ENCODE results near the gene FAM20C. TPM values are rescaled to one million over a fixed set of nuclear protein-coding genes. Genes with fewer than 3 reads are reported as not detected.

The FAM20C gene
- total RNA-seq, 1 experiment from 2014 or later, result 87.9 TPM

GRCh38 chr7:286266-286665 lies 93.9 kb downstream of the FAM20C start:
- H3K9me2 ChIP-seq (replicated peaks; ENCODE audit: low read length), result no peaks in the 10 kb centered on the region
- TF ChIP-seq CTCF (conservative IDR thresholded peaks at IDR 0.05; ENCODE audit: low read depth, low read length) (no peak), EZH2phosphoT487 (IDR thresholded peaks at IDR 0.05; ENCODE audit: borderline replicate concordance, low read length) (no peak), EZH2 (IDR thresholded peaks at IDR 0.05; ENCODE audit: low read length, unreplicated experiment) (no peak)
- no peaks in the 10 kb centered on the region for H3K36me3 ChIP-seq (ENCODE audit: low read depth, low read length)
- POLR2A ChIA-PET (ENCODE audit: unreplicated experiment), result no interaction called here
- no peaks in the 10 kb centered on the region for H3K79me2 ChIP-seq (ENCODE audit: low read length)
- no peak overlapping the region for H3K27ac ChIP-seq (ENCODE audit: low read length)
- no peak overlapping the region for H3K9ac ChIP-seq (ENCODE audit: low read length)
- ATAC-seq (no peak), DNase-seq (no peak)
- CTCF ChIA-PET, result no interaction called here
- BruUV-seq (replicated peaks), result no TSS peak
- H3K4me1 ChIP-seq (ENCODE audit: insufficient read depth, low read length), result no peaks in the 10 kb centered on the region
- H3K27me3 ChIP-seq (ENCODE audit: low read length), result no peaks in the 10 kb centered on the region
- H2AFZ ChIP-seq (ENCODE audit: low read length), result no peak overlapping the region
- no peak overlapping the region for H3K4me2 ChIP-seq (ENCODE audit: low read length)
- no peaks in the 10 kb centered on the region for H4K20me1 ChIP-seq (ENCODE audit: low read length)
- no peaks in the 10 kb centered on the region for H3F3A ChIP-seq (ENCODE audit: low read length, unreplicated experiment)
- intact Hi-C loops (cut with micrococcal nuclease), result no loop called here
- no peak overlapping the region for H3K4me3 ChIP-seq (ENCODE audit: low read length)
- no peaks in the 10 kb centered on the region for H3K9me3 ChIP-seq (ENCODE audit: low read length)

DNA sequence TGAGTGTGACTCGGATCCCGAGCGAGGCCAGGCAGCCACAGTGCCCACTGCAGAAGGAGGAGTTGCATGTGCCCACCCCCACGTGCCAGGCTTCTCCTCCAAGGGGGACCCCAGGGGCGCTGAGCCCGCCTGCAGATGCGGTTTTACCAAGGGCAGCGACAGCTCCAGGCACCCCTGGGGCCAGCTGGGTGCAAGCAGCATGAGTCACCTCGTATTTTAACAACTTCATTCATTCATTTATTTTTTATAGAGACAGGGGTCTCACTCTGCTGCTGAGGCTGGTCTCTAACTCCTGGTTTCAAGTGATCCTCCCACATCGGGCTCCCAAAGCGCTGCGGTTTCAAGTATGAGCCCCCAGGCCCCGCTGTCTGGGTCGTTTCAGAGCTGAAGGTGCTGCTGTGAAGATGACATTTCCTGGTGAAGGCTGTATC lies 96.3 kb downstream of the FAM20C start:
- Histone ChIP-seq H3K79me2 (ENCODE audit: low read length) (no peaks in the 10 kb centered on the region), H3K9me3 (ENCODE audit: low read length) (no peaks in the 10 kb centered on the region), H3K36me3 (ENCODE audit: low read depth, low read length) (no peaks in the 10 kb centered on the region), H3K4me3 (ENCODE audit: low read length) (no peak overlapping the region), H3K9ac (ENCODE audit: low read length) (no peak overlapping the region), H3K4me2 (ENCODE audit: low read length) (no peak overlapping the region), H3K27ac (ENCODE audit: low read length) (no peak overlapping the region), H3K4me1 (ENCODE audit: insufficient read depth, low read length) (no peaks in the 10 kb centered on the region), H2AFZ (ENCODE audit: low read length) (no peak overlapping the region), H3K9me2 (replicated peaks; ENCODE audit: low read length) (no peaks in the 10 kb centered on the region), H3F3A (ENCODE audit: low read length, unreplicated experiment) (no peaks in the 10 kb centered on the region), H4K20me1 (ENCODE audit: low read length) (no peaks in the 10 kb centered on the region), H3K27me3 (ENCODE audit: low read length) (0 out of 2 replicates have a peak, but pooled peaks cover 3% of the 10 kb centered on the region)
- no peak for ATAC-seq
- POLR2A ChIA-PET (ENCODE audit: unreplicated experiment), result no interaction called here
- BruUV-seq (replicated peaks), result no TSS peak
- no peak for TF ChIP-seq CTCF (conservative IDR thresholded peaks at IDR 0.05; ENCODE audit: low read depth, low read length)
- no peak for TF ChIP-seq EZH2phosphoT487 (IDR thresholded peaks at IDR 0.05; ENCODE audit: borderline replicate concordance, low read length)
- no peak for TF ChIP-seq EZH2 (IDR thresholded peaks at IDR 0.05; ENCODE audit: low read length, unreplicated experiment)
- intact Hi-C loops (cut with micrococcal nuclease), result no loop called here
- DNase-seq, result no peak
- CTCF ChIA-PET, result no interaction called here

- H3K79me2 ChIP-seq (ENCODE audit: low read length), result no peaks in the 10 kb centered on the region
- intact Hi-C loops (cut with micrococcal nuclease), result no loop called here
- no peak for DNase-seq
- H3K36me3 ChIP-seq (ENCODE audit: low read depth, low read length), result no peaks in the 10 kb centered on the region
- H3F3A ChIP-seq (ENCODE audit: low read length, unreplicated experiment), result no peaks in the 10 kb centered on the region
- H2AFZ ChIP-seq (ENCODE audit: low read length), result no peak overlapping the region
- no peaks in the 10 kb centered on the region for H3K9me2 ChIP-seq (replicated peaks; ENCODE audit: low read length)
- no peaks in the 10 kb centered on the region for H4K20me1 ChIP-seq (ENCODE audit: low read length)
- no peak for ATAC-seq
- no peaks in the 10 kb centered on the region for H3K9me3 ChIP-seq (ENCODE audit: low read length)
- ChIA-PET CTCF (no interaction called here), POLR2A (ENCODE audit: unreplicated experiment) (no interaction called here)
- H3K4me3 ChIP-seq (ENCODE audit: low read length), result no peak overlapping the region
- no TSS peak for BruUV-seq (replicated peaks)
- no peaks in the 10 kb centered on the region for H3K4me1 ChIP-seq (ENCODE audit: insufficient read depth, low read length)
- no peak overlapping the region for H3K9ac ChIP-seq (ENCODE audit: low read length)
- 0 out of 2 replicates have a peak, but pooled peaks cover 3% of the 10 kb centered on the region for H3K27me3 ChIP-seq (ENCODE audit: low read length)
- no peak for TF ChIP-seq EZH2phosphoT487 (IDR thresholded peaks at IDR 0.05; ENCODE audit: borderline replicate concordance, low read length)
- no peak for TF ChIP-seq CTCF (conservative IDR thresholded peaks at IDR 0.05; ENCODE audit: low read depth, low read length)
- no peak for TF ChIP-seq EZH2 (IDR thresholded peaks at IDR 0.05; ENCODE audit: low read length, unreplicated experiment)
- H3K4me2 ChIP-seq (ENCODE audit: low read length), result no peak overlapping the region
- H3K27ac ChIP-seq (ENCODE audit: low read length), result no peak overlapping the region
Measured at GRCh38 chr7:289209-289755, 96.9 kb downstream of the FAM20C start.

Data from PC-3 (cell line).